Measurements from ENCODE around the gene TTC3. TPM values are rescaled to one million over a fixed set of nuclear protein-coding genes. Genes with fewer than 3 reads are reported as not detected.
A peak's percentile ranks its signal among the peaks of the same experiment; 100 is the strongest.
"Not testable (repeated sequence)": the region's sequence is repeated elsewhere in the genome, so short reads cannot be mapped to it uniquely, and the experiment has no call there.

TTC3 gene
- polyA plus RNA-seq, 5 donors = 130 to 210 (median 209) TPM

DNA sequence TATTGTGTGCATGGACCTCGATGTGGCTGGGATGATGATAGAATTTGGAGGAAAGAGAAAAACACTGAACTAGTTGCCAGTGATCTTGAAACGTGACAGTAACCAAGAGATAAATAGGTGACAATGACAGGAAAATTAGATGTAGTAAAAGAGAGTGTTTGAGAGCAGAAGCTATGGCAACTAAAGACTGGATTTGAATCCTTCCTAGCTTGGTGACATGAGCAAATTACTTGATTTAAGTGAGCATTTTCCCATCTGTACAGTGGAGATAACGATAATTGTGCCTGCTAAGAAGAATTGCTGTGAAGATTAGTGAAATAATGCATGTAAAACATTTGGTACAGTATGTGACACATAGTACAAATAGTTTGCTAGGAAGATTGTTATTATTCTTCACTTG lies 12.7 kb downstream of the TTC3 start:
- no peak for DNase-seq

DNA sequence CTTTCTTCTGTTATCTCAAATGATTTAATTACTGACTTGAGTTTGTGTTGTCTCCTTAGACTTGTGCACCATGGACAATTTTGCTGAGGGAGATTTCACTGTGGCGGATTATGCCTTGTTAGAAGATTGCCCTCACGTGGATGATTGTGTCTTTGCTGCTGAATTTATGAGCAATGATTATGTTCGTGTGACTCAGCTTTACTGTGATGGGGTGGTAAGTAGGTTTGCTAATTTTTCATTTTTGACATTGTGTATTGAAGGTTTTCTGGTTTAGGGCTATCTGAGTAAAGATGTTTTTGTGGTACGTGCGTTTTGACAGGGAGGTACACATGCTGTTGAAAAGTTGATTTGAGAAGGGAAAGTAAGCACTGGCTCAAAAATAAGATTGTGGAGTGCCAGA lies 14.1 kb downstream of the TTC3 start:
- DNase-seq = no peak

DNA sequence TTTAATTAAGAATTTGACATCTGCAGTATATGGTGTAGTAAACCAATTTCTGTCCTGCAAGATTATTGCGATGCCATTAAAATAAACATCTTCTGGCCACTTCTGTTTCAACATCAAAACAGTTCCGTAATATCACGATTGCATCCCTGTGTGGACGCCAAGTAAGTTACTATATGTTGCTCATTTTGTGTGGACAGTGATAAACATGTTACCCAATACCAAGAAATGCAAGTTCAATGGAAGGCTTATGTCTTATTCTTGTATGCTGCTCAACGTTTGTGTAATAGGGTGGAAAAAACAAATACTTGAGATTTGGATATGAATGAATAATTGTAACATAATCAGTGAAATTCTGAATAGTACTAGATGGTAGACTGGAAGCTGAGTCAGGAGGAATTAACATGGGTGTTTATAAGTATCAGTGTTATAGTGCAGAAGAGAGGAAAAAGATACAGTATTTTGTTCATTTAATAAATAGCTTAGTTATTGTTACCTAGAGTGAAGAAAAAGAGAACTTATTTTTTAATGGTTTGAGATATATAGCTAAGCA lies 15.2 kb downstream of the TTC3 start:
- peak; percentile 16 to 51 for DNase-seq

DNA sequence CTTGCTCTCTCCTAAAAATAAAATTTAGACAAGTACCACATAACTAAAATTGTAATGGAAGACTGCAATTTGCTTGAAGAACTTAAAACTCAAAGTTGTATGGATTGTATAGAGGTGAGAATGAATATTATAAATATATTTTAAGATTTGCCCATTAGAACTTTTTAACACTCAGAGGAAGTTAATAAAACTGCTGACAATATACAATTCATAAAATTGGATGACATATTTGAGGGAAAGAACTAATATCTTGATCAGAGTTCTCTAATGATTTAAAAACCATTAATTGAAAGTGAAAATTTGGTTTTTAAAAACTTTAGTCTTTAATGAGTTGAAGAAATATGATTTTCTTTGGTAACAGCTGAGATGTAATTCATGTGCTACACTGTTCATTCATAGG lies 20.9 kb downstream of the TTC3 start:
- no peak for DNase-seq

DNA sequence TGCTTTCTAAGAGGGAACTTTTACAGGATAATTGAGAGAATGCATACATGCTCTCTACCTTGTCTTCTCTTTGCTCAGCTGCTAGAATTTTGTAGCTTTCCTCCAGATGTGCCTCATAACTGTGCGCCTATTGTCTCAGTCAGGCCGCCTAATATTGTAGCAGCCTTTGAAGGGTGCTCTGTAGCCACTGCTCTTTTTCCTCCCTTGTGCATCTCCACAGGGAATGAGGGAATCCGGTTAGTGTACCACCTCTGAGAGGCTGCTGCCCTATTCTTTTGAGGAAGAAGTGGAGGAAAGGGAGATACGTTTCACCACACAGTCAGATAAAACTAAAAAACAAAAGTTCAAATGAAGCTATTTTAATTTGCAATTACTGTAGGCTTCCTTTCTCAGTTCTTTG lies 22.8 kb downstream of the TTC3 start:
- no peak for DNase-seq

DNA sequence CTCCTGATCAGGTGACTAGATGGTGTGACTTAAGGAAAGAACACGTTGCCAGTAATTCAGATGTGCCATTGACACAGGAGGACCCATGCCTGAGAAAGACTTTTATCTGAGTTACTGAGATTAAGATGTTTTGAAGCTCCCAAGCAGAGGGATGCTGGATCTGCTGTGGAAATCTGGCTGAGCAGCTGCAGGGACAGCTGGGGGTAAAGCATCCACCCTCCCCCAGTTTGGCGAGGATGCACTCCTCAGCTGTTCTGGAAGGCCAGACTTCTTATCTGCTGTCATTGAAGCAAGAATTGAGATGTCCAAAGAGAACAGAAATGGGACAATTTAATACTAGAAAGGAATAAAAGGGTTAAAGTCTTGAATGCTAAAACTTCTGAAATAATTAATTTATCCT lies 25.7 kb downstream of the TTC3 start:
- DNase-seq = no peak

DNA sequence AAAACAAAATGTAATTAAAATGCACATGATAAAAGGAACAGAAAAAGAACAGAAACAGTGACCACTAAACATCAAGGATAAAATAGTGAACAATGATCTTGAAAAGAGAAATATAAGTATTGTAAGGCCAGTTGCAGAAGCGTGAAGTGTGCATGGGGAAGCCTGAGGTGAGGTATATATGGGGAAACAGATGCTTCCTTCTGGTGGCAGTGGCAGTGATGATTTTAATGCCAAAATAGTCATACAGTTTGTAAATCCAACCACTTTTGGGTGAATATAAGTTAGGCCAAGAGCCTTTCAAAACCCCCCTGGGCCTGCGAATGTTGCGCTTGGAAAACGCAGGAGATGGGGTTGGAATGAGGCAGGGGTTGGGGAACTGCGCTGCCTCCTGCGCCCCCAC lies 27.3 kb downstream of the TTC3 start:
- DNase-seq = no peak

DNA sequence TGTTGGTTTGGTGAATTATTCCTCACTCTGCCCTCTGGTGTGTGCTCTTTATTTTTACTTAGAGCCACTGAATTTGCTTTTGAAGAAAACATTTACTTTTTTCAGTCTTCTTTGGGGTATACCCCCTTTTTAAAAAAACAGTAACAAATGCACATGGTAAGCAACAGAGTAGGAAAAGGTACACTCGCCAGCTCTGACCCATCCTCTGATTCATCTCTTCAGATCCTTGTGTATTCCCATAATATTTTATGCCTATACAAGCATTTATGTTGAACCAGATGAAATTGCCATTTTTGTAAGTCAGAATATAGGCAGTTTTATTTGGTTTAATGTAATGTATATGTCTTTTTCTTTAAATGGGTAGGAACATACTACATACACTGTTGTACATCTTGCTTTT lies 28.3 kb downstream of the TTC3 start:
- no peak for DNase-seq

DNA sequence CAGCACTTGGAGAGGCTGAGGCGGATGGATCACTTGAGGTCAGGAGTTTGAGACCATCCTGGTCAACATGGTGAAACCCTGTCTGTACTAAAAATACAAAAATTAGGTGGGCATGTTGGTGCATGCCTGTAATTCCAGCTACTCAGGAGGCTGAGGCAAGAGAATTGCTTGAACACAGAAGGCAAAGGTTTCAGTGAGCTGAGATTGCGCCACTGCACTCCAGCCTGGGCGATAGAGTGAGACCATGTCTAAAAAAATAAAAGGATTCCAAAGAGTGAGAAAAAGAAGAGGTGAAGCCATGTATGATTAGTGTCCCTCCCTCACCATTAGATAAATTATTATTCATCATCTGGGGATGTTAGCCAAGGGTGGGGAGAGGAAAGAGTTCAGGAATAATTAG lies 29.7 kb downstream of the TTC3 start:
- not testable (repeated sequence) for DNase-seq

DNA sequence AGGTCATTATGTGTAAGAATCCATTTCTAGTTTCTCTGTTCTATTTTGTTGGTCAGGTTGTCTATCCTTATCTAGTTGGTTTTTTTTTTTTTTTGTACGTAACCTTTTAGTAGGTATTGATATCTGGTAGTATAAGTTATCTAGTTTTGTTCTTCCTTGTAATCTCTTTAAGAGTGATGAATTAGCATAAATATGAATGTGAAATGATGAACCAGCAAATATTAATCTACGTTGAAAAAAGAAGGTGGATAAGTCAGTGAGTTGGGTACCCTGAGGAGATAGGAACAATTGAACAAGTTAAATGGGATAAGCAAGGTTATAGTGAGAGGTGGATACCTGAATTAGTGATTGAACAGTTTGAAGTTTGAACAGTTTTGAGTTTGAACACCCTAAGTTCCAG lies 33.9 kb downstream of the TTC3 start:
- DNase-seq = no peak

DNA sequence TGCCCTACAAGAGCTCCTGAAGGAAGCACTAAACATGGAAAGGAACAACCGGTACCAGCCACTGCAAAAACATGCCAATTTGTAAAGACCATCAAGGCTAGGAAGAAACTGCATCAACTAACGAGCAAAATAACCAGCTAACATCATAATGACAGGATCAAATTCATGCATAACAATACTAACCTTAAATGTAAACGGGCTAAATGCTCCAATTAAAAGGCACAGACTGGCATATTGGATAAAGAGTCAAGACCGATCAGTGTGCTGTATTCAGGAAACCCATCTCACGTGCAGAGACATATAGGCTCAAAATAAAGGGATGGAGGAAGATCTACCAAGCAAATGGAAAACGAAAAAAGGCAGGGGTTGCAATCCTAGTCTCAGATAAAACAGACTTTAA lies 38.0 kb downstream of the TTC3 start:
- not testable (repeated sequence) for DNase-seq

DNA sequence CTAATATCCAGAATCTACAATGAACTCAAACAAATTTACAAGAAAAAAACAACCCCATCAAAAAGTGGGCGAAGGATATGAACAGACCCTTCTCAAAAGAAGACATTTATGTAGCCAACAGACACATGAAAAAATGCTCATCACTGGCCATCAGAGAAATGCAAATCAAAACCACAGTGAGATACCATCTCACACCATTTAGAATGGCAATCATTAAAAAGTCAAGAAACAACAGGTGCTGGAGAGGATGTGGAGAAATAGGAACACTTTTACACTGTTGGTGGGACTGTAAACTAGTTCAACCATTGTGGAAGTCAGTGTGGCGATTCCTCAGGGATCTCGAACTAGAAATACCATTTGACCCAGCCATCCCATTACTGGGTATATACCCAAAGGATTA lies 41.2 kb downstream of the TTC3 start:
- not testable (repeated sequence) for DNase-seq

DNA sequence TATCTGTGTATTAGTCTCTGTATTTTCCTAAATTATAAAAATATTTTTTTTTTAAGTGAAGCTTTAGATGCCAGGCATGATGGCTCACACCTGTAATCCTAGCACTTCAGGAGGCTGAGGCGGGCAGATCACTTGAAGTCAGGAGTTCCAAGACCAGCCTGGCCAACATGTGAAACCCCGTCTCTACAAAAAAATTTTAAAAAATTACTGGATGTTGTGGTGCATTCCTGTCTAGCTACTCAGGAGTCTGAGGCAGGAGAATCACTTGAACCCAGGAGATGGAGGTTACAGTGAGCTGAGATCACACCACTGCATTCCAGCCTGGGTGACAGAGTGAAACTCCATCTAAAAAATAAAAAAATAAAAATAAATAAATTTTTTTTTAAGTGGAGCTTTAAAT lies 43.4 kb downstream of the TTC3 start:
- DNase-seq = not testable (repeated sequence)

DNA sequence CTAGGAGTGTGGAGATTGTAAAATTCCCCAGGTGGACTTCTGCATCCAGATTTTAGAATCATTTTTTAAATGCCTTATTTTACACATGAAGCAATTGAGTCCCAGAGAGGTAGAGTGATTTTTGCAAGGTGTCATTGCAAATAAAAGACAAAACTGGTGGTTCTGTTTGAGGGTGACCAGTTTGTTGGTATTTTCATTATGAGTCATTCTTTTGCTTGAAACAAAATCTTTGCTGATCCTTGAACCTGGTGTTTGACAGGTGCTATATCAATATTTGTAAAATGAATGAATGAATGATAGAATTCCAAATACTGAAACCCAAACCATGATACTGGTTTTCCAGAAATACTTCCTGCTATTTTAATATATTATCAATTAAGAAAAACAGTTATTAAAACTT lies 44.1 kb downstream of the TTC3 start:
- no peak for DNase-seq

DNA sequence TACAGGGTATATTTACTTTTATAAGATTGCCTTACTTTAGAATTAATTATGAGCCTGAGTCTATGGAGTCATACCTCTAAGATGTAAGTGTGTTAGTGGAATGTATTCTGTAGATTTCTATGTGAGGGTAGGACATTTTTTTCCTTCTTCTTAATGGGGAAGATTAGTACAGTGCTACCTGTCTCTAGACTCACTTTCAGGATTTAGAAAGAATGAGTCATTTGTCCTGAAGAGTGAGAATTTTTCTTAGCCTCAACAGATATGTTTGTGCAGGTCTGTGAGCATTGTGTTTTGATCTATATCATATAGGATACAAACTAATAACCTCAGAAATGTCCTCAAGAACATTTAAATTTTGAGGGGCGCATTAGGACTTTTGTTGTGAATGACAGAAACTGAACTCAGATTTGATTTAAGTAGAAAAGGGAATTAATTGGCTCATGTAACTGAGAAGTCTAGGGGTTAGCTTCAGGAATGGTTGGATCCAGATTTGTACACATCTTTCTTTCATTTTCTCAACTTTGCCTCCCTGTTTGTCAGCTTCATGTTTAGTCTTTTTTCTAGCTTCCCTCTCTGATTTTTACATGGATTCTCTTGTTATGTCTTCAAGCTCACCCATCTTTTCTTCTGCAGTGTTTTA lies 45.3 kb downstream of the TTC3 start:
- no peak for DNase-seq

DNA sequence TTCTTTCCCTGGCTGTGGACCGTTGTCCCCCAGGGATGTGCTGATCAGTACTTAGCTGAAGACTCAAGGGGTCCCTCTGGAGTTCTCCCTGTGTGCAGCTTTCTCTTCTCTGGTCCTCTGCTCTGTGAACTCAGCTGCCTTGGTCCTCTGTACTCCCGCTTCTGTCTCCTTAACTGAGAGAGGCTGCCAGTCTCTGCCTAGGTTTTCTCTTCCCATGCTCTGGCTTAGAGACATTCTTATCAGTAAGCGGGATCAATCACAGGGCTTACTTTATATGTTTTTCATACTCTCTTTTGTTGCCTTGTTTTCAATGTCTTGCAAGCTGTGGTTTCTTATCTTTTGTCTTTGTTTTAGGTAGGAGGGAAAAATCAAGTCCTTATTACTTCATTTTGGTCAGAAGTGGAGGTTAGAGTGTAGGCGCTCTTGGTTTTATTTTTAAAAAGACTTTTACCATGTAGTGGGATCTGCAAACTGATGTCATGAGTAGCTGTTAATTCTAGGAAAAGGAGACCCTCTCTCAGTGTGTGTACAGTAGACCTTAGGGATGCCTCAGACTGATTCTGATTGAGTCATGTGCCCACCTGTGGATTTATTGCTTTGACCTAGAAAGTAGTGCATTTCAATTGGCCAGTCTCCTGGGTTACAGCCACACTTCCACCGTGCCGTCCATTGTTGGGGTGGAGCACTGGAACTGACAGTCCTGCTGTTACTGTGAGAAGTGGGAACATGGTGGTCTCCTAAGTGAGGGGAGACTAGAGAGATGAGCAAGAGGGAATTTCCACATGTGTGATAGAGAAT lies 46.6 kb downstream of the TTC3 start:
- DNase-seq = no peak

DNA sequence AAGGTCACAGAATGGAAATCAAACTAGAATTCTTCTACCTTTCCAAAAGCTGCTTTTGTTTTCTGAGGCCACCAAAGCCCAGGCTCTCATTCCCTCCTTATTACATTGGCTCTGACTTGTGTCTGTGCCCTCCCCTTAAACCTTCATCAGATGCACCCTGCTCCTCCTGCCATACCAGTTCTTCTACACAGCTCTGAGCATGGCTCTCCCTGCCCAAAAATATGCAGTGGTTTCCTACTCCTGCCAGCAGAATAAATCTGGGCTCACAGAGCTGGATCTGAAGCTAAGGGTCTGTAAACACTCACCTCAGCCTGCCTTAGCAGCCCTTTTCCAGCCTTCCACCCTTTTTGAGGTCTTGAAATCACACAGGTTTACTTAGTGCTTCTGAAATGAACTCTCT lies 55.0 kb downstream of the TTC3 start:
- no peak for DNase-seq

DNA sequence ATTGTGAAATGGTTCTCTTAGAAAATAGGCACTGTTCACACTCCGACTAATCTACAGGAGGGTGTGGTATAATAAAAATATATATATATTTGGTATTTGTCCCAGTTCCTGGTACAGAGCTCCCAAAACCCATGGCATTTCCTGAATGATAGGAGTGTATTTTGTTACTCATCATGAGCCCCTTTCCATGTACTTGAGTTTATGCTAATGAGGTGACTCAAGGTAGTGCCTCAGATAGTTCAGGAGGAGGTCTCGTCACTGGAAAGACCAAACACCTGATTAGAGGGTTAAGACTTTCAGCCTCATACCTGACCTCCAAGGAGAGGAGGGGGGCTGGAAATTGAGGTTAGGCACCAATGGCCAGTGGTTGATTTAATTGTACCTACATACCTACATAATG lies 57.9 kb downstream of the TTC3 start:
- no peak for DNase-seq

DNA sequence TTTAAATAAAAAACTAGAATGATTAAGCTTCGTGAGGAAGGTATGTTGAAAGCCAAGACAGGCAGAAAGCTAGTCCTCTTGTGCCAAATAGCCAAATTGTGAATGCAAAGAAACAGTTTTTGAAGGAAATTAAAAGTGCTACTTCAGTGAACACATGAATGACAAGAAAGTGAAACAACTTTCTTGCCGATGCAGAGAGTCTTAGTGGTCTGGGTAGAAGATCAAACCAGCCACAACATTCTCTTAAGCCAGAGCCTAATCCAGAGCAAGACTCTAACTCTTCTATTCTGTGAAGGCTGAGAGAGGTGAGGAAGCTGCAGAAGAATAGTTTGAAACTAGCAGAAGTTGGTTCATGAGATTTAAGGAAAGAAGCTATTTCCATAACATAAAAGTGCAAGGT lies 63.2 kb downstream of the TTC3 start:
- DNase-seq = no peak

DNA sequence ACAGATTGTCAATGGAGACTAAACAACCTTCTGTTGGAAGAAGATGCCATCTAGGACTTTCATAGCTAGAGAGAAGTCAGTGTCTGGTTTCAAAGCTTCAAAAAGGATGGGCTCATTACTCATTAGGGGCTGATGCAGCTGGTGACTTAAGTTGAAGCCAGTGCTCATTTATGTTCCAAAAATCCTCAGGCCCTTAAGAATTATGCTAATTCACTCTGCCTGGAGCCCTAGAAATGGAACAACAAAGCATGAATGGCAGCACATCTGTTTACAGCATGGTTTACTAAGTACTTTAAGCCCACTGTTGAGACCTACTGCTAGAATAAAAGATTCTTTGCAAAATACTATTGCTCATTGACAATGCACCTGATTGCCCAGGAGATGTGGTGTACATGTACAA lies 63.7 kb downstream of the TTC3 start:
- no peak for DNase-seq

DNA sequence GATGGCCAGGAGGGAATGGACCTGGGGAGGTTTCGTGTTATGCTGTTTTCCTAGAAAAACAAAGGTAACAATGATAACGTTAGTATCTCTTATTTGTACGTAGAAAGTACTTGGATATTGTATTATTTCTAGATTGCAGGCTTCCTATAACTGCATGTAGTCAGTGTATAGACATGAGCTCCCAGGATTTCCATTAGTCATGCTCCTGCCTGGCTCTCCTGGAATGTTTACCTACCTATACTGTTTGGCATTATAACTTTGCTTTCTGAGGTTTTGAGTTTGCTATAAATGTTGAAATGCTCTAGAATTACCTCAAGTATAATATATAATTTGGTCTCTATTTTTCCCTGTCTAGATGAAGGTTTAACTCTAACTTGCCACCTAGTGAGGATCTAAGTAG lies 66.1 kb downstream of the TTC3 start:
- no peak for DNase-seq

DNA sequence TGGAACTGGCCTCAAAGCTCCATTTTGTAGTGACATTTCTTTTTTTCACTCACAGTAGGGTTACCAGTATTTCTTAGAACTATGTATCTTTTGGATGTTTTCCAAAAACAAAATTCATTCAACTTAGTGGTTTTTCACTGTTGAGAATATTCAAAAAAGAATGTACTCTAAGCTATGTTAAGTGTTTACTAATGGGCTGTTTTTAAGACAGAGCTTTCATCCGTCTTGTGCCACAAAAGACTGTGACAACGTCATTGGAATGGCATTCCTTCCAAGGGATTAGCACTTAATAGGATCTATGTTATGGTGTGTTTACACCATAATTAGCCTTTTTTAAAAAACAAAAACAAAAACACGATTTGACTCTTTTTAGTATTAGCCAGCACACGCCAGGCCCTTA lies 66.8 kb downstream of the TTC3 start:
- DNase-seq = peak; percentile 51 to 53

DNA sequence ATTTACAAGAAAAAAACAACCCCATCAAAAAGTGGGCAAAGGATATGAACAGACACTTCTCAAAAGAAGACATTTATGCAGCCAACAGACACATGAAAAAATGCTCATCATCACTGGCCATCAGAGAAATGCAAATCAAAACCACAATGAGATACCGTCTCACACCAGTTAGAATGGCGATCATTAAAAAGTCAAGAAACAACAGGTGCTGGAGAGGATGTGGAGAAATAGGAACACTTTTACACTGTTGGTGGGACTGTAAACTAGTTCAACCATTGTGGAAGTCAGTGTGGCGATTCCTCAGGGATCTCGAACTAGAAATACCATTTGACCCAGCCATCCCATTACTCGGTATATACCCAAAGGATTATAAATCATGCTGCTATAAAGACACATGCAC lies 70.3 kb downstream of the TTC3 start:
- DNase-seq = not testable (repeated sequence)
